Chondrocyte (in vitro differentiated cells): Measurements from ENCODE around the gene ATG10. TPM values are rescaled to one million over a fixed set of nuclear protein-coding genes. Genes with fewer than 3 reads are reported as not detected.

ENCODE experiments used
- DNase-seq: peaks from one replicate; pipeline ENCODE4 v3.0.0; 2021; ENCODE audit warnings: mixed read lengths, low spot score
- H3K27ac Mint-ChIP-seq: one replicate; pipeline ENCODE4 v1.8.0; 2021; ENCODE audit warnings: mild to moderate bottlenecking, moderate library complexity, mixed read lengths; ENCODE audit not compliant: unreplicated experiment
- H3K27me3 Mint-ChIP-seq: 2 replicates; pipeline ENCODE4 v1.8.0; 2021; ENCODE audit warnings: low read depth, mixed read lengths
- H3K36me3 Mint-ChIP-seq: 2 replicates; pipeline ENCODE4 v1.8.0; 2021; ENCODE audit warnings: low read depth, mixed read lengths
- H3K4me1 Mint-ChIP-seq: 2 replicates; pipeline ENCODE4 v1.8.0; 2021; ENCODE audit warnings: low read depth, mild to moderate bottlenecking, mixed read lengths
- H3K4me3 Mint-ChIP-seq: one replicate; pipeline ENCODE4 v1.8.0; 2021; ENCODE audit warnings: mild to moderate bottlenecking, moderate library complexity, mixed read lengths; ENCODE audit not compliant: unreplicated experiment
- H3K9me3 Mint-ChIP-seq: 2 replicates; pipeline ENCODE4 v1.8.0; 2021; ENCODE audit warnings: low read depth, mixed read lengths
- total RNA-seq: library from RNA; stranded (reverse); gene quantifications from 3 replicates; pipeline ENCODE4 v1.2.1, GENCODE V29; 2021
- TF ChIP-seq, protein P1 (sequence below): fragments of 200-600 bp; sonication (generic); IDR thresholded peaks from 2 replicates; pipeline ENCODE4 v1.5.0; 2021; ENCODE audit warnings: antibody characterized with exemption, mild to moderate bottlenecking, moderate library complexity

ATG10 gene
- total RNA-seq, 1 donor from 2014 or later, result 6.4 TPM

DNA sequence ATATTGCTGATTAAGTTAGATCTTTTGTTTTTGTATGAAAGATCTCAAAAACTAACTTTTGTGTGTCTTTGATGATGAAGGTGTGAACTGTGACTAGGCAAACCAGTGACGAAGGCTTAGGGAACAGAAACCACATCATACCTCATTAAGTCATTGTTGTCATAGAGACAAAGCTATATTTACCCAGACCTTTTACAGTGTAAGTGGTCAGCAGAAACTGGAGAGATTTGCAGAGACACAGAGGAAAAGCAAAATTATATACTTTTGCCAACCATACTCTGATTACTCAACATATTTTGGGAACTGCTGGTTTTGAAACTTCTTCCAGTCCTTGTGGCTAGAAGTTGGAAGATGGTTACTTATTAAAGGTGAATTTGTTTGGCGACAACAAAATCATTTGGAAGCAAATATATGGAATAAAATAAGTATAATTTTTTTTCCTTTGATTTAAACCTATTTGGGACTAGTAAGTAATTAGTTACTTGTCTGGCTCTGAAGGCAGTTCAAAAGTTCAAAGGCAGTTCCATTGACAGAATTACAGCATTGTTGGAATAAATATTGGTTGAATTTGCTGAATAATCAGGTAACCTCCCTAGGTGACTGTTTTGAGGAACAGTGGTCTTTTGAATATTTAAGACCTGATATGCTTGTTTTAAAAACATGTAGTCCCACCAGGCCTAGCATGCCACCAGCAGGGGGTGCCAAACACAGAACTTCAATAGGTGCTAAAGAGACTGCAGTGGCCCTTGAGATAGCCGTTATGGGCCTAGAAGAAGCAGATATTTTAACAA is 202.5 kb downstream of the ATG10 start:
- Mint-ChIP-seq H3K4me1 (peaks cover 3% of the 10 kb centered on the region), H3K27me3 (no peaks in the 10 kb centered on the region), H3K27ac (peak overlapping the region; percentile 47), H3K36me3 (no peaks in the 10 kb centered on the region), H3K9me3 (no peaks in the 10 kb centered on the region), H3K4me3 (no peak overlapping the region)
- TF ChIP-seq, protein P1, sequence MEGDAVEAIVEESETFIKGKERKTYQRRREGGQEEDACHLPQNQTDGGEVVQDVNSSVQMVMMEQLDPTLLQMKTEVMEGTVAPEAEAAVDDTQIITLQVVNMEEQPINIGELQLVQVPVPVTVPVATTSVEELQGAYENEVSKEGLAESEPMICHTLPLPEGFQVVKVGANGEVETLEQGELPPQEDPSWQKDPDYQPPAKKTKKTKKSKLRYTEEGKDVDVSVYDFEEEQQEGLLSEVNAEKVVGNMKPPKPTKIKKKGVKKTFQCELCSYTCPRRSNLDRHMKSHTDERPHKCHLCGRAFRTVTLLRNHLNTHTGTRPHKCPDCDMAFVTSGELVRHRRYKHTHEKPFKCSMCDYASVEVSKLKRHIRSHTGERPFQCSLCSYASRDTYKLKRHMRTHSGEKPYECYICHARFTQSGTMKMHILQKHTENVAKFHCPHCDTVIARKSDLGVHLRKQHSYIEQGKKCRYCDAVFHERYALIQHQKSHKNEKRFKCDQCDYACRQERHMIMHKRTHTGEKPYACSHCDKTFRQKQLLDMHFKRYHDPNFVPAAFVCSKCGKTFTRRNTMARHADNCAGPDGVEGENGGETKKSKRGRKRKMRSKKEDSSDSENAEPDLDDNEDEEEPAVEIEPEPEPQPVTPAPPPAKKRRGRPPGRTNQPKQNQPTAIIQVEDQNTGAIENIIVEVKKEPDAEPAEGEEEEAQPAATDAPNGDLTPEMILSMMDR, result peak; percentile 78
- no peak for DNase-seq

DNA sequence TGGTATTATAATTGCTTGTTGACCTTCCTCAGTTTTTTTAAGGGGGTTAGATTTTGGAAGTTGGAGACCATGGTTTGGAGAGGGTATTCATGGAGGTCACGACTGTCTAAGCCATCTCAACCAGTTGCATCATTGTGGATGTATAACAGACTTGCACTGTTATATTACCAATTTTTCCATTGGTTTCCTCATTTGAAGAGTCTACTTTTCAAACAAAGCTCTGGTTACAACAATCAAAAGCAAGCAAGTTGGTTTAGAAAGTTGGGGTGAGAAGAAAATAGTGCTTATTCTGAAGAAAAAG is 203.0 kb downstream of the ATG10 start:
- DNase-seq, result no peak
- TF ChIP-seq, protein P1, result no peak
- H3K4me1 Mint-ChIP-seq, result peaks cover 3% of the 10 kb centered on the region
- peaks cover 1% of the 10 kb centered on the region for H3K36me3 Mint-ChIP-seq
- no peak overlapping the region for H3K27ac Mint-ChIP-seq
- no peak overlapping the region for H3K4me3 Mint-ChIP-seq
- no peaks in the 10 kb centered on the region for H3K27me3 Mint-ChIP-seq
- no peaks in the 10 kb centered on the region for H3K9me3 Mint-ChIP-seq

DNA sequence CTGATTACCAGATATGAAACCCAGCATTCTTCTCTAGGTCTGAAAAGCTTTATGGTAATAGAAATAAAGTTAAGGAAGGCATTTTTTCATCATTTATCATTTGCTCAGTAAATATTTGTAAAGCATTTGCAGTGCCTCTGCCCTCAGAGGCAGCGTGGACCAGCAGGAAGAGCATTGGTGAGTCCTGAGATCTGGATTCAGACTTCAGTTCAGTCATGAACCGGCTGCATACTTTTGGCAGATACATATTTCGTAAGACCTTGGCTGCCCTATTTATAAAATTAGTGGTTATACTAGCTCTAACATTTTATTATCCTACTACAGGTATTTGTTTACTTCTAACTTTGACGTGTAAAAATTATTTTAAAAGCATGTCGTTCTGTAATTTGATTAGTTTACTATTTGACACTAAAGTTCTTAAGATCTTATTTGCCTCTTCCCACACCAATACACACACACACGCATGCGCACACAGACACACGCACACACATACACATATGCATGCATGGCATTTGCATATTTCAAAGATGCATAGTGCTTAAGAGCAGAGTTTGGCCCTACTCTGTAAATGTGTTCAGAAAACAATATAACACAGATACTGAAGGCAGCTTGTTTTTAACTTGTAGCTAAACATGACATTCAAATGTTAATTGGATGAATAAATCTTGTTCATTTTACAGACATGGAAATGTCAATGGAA is 204.4 kb downstream of the ATG10 start:
- no peak overlapping the region for H3K27ac Mint-ChIP-seq
- peaks cover 2% of the 10 kb centered on the region for H3K36me3 Mint-ChIP-seq
- H3K4me1 Mint-ChIP-seq, result peaks cover 3% of the 10 kb centered on the region
- H3K9me3 Mint-ChIP-seq, result no peaks in the 10 kb centered on the region
- no peak for DNase-seq
- H3K4me3 Mint-ChIP-seq, result no peak overlapping the region
- TF ChIP-seq, protein P1, result no peak
- H3K27me3 Mint-ChIP-seq, result no peaks in the 10 kb centered on the region

DNA sequence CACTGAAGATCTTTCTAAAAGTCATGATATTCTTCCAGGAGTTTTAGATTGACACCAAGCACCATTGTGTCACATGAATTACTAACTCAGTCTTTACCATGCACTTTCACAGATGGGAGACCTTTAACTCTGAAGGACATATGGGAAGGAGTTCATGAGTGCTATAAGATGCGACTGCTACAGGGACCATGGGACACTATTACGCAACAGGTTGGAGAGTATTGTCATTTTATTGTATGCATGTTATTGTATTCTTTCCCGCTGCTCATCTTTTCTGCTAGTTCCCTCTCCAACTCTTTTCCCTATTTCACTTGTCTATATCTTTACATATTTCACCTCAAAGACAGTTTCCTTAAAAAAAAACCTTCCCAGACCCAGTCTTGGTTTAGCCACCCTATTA is 206.6 kb downstream of the ATG10 start:
- DNase-seq, result no peak
- peaks cover 3% of the 10 kb centered on the region for H3K4me1 Mint-ChIP-seq
- no peak overlapping the region for H3K27ac Mint-ChIP-seq
- H3K4me3 Mint-ChIP-seq, result no peak overlapping the region
- peaks cover 6% of the 10 kb centered on the region for H3K9me3 Mint-ChIP-seq
- TF ChIP-seq, protein P1, result no peak
- no peaks in the 10 kb centered on the region for H3K27me3 Mint-ChIP-seq
- H3K36me3 Mint-ChIP-seq, result peaks cover 8% of the 10 kb centered on the region

DNA sequence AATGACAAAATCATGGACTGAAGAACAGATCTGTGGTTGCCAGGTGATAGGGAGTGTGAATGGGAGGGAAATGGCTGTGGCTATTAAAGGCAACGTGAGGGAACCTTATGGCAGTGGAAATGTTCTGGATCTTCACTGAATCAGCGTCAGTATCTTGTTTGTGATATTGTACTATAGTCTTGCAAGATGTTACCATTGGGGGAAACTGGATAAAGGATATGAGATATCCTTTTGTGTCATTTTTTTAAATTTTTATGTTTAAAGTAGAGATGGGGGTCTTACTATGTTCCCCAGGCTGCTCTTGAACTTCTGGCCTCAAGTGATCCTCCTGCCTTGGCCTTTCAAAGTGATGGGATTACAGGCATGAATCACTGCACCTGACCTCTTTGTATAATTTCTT is 210.8 kb downstream of the ATG10 start:
- H3K36me3 Mint-ChIP-seq, result peaks cover 8% of the 10 kb centered on the region

More for the DNA sequence above, 210.8 kb downstream of the ATG10 start:
- H3K4me3 Mint-ChIP-seq, result no peak overlapping the region
- H3K27ac Mint-ChIP-seq, result no peak overlapping the region
- no peak for DNase-seq
- H3K9me3 Mint-ChIP-seq, result peaks cover 6% of the 10 kb centered on the region
- TF ChIP-seq, protein P1, result no peak
- H3K27me3 Mint-ChIP-seq, result no peaks in the 10 kb centered on the region
- H3K4me1 Mint-ChIP-seq, result no peaks in the 10 kb centered on the region
